Mucosa of descending colon (tissue), 3 donors: Measurements from ENCODE around the gene TELO2. TPM values are rescaled to one million over a fixed set of nuclear protein-coding genes. Genes with fewer than 3 reads are reported as not detected.

ENCODE experiments used
- ATAC-seq: fragments of 200-7000 bp; cut with Tn5 transposase; one replicate; pipeline ENCODE4 v1.9.1; 2020; ENCODE audit warnings: mild to moderate bottlenecking, moderate library complexity
- DNase-seq, 3 donors: peaks; one replicate each; pipeline ENCODE4 v3.0.0-alpha.2; 2020
- H3K36me3 ChIP-seq: fragments of 200-600 bp; one replicate; pipeline ENCODE4 v1.8.0; 2021; ENCODE audit warnings: low read depth, mild to moderate bottlenecking
- H3K4me1 ChIP-seq: fragments of 200-600 bp; one replicate; pipeline ENCODE4 v1.8.0; 2021; ENCODE audit warnings: low read depth, mild to moderate bottlenecking
- H3K4me3 ChIP-seq: fragments of 200-600 bp; one replicate; pipeline ENCODE4 v1.8.0; 2021; ENCODE audit warnings: mild to moderate bottlenecking
- H3K9me3 ChIP-seq: fragments of 200-600 bp; one replicate; pipeline ENCODE4 v1.8.0; 2021; ENCODE audit warnings: mild to moderate bottlenecking
- intact Hi-C, 2 donors: fragments of 100-400 bp; cut with DNase I in 1 of 2; cut with micrococcal nuclease in 1 of 2; formaldehyde crosslinking; loops; one replicate each; pipeline versions ENCODE4 v1.11.0 to v1.11.1; 2022; cut with DNase I, micrococcal nuclease
- total RNA-seq, 3 donors: library from RNA; stranded (reverse); fragmentation: NEBNext Ultra II Directional in 2 of 3; extraction: Animal tissue kit (Norgen Biotek cat#: 25700) in 2 of 3; gene quantifications; one replicate each; pipeline versions ENCODE4 v1.2.1 to v1.2.4, GENCODE V29; 2021 to 2023
- TF ChIP-seq, protein P1 (sequence below): fragments of 200-600 bp; IDR thresholded peaks from one replicate; pipeline ENCODE4 v1.8.0; 2022; ENCODE audit warnings: antibody characterized with exemption, mild to moderate bottlenecking
- donor health status: DM: no; HTN: no; CAD: no; lungs with moderate emphysema.
- donor health status: DM: no; HTN: no; CAD: no.
- donor health status: DM: no; HTN: yes; CAD: no.

Gene TELO2
- total RNA-seq, 3 donors from 2014 or later, result 32.2 to 41.6 (median 37.8) TPM

DNA sequence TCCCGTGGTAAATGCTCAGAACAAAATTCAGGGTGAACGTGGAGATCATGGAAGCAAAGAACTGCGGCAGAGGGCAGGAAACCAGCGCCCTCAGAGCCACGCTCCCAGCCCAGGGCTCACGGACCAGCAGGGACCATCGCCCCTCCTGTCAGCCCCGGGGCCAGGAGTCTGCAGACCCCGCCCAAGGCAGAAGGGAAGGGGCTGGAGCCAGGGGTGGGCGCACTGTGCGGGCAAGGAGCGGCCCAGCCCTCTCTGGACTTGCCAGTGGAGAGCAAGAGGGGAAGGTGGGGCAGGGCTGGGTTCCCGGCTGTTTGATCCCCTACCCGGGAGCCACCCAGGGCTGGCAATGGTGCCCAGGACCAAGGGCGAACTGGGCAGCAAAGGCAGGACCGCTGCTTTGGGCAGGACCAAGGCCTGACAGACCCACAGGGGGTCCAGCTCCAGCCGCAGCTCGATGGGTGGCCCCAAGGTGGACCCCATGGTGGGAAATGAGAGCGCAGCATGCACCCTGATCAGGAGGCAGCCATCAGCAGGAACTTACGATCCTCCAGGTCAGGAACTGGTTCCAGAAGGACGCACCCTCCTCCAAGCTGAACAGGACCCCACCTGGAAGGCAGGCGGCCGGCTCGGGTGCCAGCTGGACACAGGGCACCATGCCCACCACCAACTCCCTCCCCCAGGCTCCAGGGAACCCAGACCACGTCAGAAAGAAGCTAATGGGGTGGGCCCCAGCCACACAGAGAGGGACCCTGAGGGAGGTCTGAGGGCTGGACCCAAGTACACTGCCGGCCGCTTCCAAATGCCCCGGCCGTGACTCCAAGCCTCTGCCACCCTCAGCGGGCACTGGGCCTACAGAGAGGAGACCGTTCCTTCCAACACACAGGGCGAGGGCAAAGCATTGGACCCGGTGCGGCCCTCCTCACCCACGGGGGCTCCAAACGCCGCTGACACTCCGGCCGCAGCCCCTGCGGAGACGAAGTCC is 37.7 kb upstream of the TELO2 start:
- Histone ChIP-seq H3K36me3 (no peaks in the 10 kb centered on the region), H3K4me3 (no peak overlapping the region), H3K4me1 (no peaks in the 10 kb centered on the region), H3K9me3 (no peaks in the 10 kb centered on the region)
- intact Hi-C loops, result no loop called here
- TF ChIP-seq, protein P1, sequence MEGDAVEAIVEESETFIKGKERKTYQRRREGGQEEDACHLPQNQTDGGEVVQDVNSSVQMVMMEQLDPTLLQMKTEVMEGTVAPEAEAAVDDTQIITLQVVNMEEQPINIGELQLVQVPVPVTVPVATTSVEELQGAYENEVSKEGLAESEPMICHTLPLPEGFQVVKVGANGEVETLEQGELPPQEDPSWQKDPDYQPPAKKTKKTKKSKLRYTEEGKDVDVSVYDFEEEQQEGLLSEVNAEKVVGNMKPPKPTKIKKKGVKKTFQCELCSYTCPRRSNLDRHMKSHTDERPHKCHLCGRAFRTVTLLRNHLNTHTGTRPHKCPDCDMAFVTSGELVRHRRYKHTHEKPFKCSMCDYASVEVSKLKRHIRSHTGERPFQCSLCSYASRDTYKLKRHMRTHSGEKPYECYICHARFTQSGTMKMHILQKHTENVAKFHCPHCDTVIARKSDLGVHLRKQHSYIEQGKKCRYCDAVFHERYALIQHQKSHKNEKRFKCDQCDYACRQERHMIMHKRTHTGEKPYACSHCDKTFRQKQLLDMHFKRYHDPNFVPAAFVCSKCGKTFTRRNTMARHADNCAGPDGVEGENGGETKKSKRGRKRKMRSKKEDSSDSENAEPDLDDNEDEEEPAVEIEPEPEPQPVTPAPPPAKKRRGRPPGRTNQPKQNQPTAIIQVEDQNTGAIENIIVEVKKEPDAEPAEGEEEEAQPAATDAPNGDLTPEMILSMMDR, result no peak
- no peak for ATAC-seq
- no peak for DNase-seq

DNA sequence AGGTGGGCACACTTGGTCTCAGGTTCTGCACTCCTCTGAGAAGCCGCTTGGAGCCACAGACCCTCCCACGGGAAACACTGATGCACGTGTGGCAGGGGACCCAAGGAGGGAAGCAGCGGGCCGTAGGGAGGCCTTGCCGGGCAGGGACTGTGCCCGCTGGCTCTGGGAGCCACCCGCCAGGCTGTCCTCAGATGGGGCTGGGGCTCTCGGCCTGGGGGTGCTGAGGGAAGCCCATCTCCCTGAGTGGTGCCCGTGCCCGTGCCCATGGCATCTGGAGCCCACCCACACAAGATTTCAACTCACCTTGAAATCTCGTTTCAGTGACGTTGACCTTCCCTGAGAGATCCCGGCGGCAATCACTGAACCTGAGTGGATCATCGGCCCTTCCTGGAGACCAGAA is 36.2 kb upstream of the TELO2 start:
- DNase-seq, result no peak
- ATAC-seq, result no peak
- no peaks in the 10 kb centered on the region for H3K4me1 ChIP-seq
- no peaks in the 10 kb centered on the region for H3K36me3 ChIP-seq
- H3K9me3 ChIP-seq, result no peaks in the 10 kb centered on the region
- no peak overlapping the region for H3K4me3 ChIP-seq
- intact Hi-C loops, result no loop called here
- TF ChIP-seq, protein P1, result no peak

DNA sequence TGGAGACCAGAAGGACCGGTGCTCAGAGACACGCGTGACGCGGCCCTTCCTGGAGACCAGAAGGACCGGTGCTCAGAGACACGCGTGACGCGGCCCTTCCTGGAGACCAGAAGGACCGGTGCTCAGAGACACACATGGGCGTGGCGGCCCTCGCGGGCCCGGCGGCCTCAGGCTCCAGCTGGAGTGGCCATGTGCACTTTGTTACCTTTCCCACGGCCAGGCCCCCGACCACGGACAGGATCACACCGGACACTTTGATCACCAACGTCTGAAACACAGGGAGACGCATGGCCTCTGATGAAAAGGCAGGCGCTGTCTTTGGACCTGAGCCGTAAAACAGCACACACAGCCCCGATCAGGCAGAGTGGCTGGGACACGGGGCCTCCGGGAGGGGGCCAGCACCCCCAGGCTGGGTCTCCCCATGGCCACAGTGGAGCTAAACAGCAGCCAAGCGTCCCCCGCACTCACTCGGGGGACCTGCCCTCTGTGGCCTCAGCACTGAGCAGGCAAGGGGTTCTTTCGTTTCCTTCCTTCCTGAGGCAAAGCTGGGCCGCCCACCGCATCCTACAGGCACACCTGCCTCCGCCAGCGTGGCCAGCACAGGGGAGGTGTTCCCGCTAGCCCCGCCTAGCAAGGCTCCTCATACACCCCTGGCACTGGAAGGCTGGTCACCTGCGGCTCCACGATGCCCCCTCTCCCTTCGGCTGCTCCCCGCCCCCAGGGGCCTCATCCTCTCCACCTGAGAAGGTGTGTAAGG is 35.5 kb upstream of the TELO2 start:
- no peaks in the 10 kb centered on the region for H3K36me3 ChIP-seq
- intact Hi-C loops, result no loop called here
- no peak for DNase-seq
- ATAC-seq, result no peak
- no peak overlapping the region for H3K4me3 ChIP-seq
- TF ChIP-seq, protein P1, result no peak
- no peaks in the 10 kb centered on the region for H3K9me3 ChIP-seq
- no peaks in the 10 kb centered on the region for H3K4me1 ChIP-seq

DNA sequence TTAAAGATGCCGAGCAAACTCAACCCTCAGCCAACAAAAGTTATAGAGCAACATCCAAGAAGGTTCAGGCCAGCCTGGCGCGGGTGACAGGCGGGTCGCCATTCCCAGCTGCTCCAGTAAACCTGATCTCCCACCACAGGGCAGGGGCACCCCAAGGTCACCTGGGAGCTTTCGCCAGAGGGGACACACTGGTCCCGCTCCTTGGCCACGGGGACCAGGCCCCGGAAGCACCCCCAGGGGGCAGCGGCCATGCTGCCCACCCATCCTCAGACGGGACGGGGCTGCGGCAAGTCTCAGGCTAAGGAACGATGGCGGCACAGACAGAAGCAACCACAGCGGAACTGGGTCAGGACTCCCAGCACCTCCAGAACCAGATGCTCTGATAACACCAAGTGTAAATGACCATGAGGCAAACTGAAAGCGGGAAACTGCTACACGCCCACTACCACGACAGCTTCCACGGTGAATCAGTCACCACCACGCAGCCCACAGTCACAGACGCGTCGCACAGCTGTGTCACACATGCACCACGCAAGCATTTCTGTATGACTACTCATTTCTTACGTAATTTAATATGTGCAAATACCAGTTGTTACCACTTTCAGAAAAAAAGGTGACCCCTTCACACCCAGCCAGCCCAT is 34.7 kb upstream of the TELO2 start:
- intact Hi-C loops, result no loop called here
- Histone ChIP-seq H3K4me3 (no peak overlapping the region), H3K4me1 (no peaks in the 10 kb centered on the region), H3K9me3 (no peaks in the 10 kb centered on the region), H3K36me3 (no peaks in the 10 kb centered on the region)
- TF ChIP-seq, protein P1, result no peak
- ATAC-seq (no peak), DNase-seq (no peak)

DNA sequence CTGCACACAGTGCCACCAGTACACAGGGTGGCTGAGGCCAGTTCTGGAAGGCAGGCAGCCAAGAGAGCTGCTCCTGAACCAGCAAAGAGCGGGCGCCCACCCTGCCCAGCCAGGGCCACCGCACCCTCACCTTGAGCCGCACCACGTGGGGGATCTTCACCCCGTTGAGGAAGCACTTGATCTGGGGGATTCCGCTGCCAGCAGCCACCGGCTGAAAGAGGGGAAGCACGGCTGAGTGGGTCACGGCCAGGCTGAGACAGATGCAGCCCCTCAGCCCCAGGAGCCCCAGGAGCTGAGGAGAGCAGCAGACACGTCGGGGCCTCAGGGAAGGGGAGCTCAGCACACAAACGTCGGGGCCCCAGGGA is 34.2 kb upstream of the TELO2 start:
- TF ChIP-seq, protein P1, result no peak
- no peaks in the 10 kb centered on the region for H3K36me3 ChIP-seq
- no peak overlapping the region for H3K4me3 ChIP-seq
- peak; percentile 55 for ATAC-seq
- no peaks in the 10 kb centered on the region for H3K9me3 ChIP-seq
- no peaks in the 10 kb centered on the region for H3K4me1 ChIP-seq
- intact Hi-C loops, result no loop called here
- peak in 1 of 3 donors; percentile 66 for DNase-seq
